Ishikawa (cell line): ENCODE results near the gene TAX1BP1.

Source experiments
- NFIC ChIP-seq: IDR thresholded peaks from 2 replicates; pipeline ENCODE4 v1.6.1; 2012
- REST ChIP-seq: IDR thresholded peaks from 2 replicates; pipeline ENCODE4 v1.6.1; 2012; ENCODE audit warnings: low read depth, mild to moderate bottlenecking
- TAF1 ChIP-seq: IDR thresholded peaks from 2 replicates; pipeline ENCODE4 v1.6.1; 2012; ENCODE audit warnings: low read depth, mild to moderate bottlenecking
- USF1 ChIP-seq: IDR thresholded peaks from 2 replicates; pipeline ENCODE4 v1.6.1; 2012
- YY1 ChIP-seq: IDR thresholded peaks from 2 replicates; pipeline ENCODE4 v1.6.1; 2012; ENCODE audit warnings: low read depth

- TF ChIP-seq NFIC (no peak), REST (no peak), TAF1 (no peak), USF1 (no peak), YY1 (no peak)
These were observed 27.7 kb upstream of the TAX1BP1 start for GRCh38 chr7:27712217-27712616.
